K562 (cell line): Measurements from ENCODE around the gene SNU13. TPM values are rescaled to one million over a fixed set of nuclear protein-coding genes. Genes with fewer than 3 reads are reported as not detected.
A peak's percentile ranks its signal among the peaks of the same experiment; 100 is the strongest.

Source experiments
- DPF2 ChIP-seq: fragments of 450-650 bp; IDR thresholded peaks from 2 replicates; pipeline ENCODE4 v1.6.1; 2016
- FOXJ3 ChIP-seq: sonication (generic); formaldehyde crosslinking; IDR thresholded peaks from 2 replicates; pipeline ENCODE4 v1.4.0; 2020; ENCODE audit warnings: mild to moderate bottlenecking, missing genetic modification reagents
- HNRNPH1 ChIP-seq: fragments of 200-400 bp; formaldehyde crosslinking; optimal IDR thresholded peaks from 2 replicates; pipeline ENCODE3; 2017; ENCODE audit warnings: low read depth, mild to moderate bottlenecking, low read length, moderate library complexity
- HOXB6 ChIP-seq: fragments of 250-450 bp; sonication (Bioruptor Pico); IDR thresholded peaks from 2 replicates; pipeline ENCODE4 v1.5.1; 2022; ENCODE audit warnings: mild to moderate bottlenecking, borderline replicate concordance
- KAT2B ChIP-seq: IDR thresholded peaks from one replicate; pipeline ENCODE4 v1.6.1; 2012; ENCODE audit warnings: low read depth, mild to moderate bottlenecking, control low read depth, inconsistent platforms, low read length, moderate library complexity
- NR4A1 ChIP-seq, 2 experiments: fragments of 250-450 bp in 1 of 2; fragments of 450-650 bp in 1 of 2; sonication (Bioruptor Pico) in 1 of 2; IDR thresholded peaks; 2 replicates each; pipeline versions ENCODE4 v1.4.0 to v1.6.1; 2016 to 2020; ENCODE audit warnings: mild to moderate bottlenecking in 2 of 2, missing compliant biosample characterization in 1 of 2, missing genetic modification characterization in 1 of 2, moderate library complexity in 1 of 2
- PCBP2 ChIP-seq: fragments of 200-400 bp; formaldehyde crosslinking; IDR thresholded peaks from 2 replicates; pipeline ENCODE4 v1.6.1; 2018; ENCODE audit warnings: low read length, low read depth, mild to moderate bottlenecking, moderate library complexity; ENCODE audit not compliant: poor library complexity, severe bottlenecking
- PURB ChIP-seq: sonication (generic); formaldehyde crosslinking; IDR thresholded peaks from 2 replicates; pipeline ENCODE4 v1.9.0; 2021; ENCODE audit warnings: low read depth, mild to moderate bottlenecking, missing genetic modification reagents
- RAD51 ChIP-seq: fragments of 450-650 bp; IDR thresholded peaks from 2 replicates; pipeline ENCODE4 v1.7.1; 2016; ENCODE audit warnings: low read depth, mild to moderate bottlenecking, borderline replicate concordance
- SRSF3 ChIP-seq: fragments of 200-400 bp; formaldehyde crosslinking; IDR thresholded peaks from 2 replicates; pipeline ENCODE4 v1.6.1; 2016; ENCODE audit warnings: mild to moderate bottlenecking, low read length, moderate library complexity; ENCODE audit not compliant: insufficient read depth
- ZC3H4 ChIP-seq: sonication (generic); formaldehyde crosslinking; IDR thresholded peaks from 2 replicates; pipeline ENCODE4 v1.9.0; 2021; ENCODE audit warnings: missing genetic modification reagents, borderline replicate concordance
- ZFX ChIP-seq: sonication (generic); formaldehyde crosslinking; IDR thresholded peaks from 2 replicates; pipeline ENCODE4 v1.8.0; 2022; ENCODE audit warnings: mild to moderate bottlenecking, missing genetic modification reagents, moderate library complexity
- ZNF134 ChIP-seq: fragments of 250-450 bp; sonication (Bioruptor Pico); conservative IDR thresholded peaks from 2 replicates; pipeline ENCODE4 v1.4.0; 2020
- ZNF239 ChIP-seq: fragments of 250-450 bp; sonication (Bioruptor Pico); IDR thresholded peaks from 2 replicates; pipeline ENCODE4 v1.4.0; 2020; ENCODE audit warnings: mild to moderate bottlenecking
- ZNF253 ChIP-seq: fragments of 250-450 bp; sonication (Bioruptor Pico); conservative IDR thresholded peaks from 2 replicates; pipeline ENCODE4 v1.6.1; 2021; ENCODE audit warnings: mild to moderate bottlenecking
- ZNF316 ChIP-seq: fragments of 450-650 bp; IDR thresholded peaks from 2 replicates; pipeline ENCODE4 v1.6.1; 2016
- ZNF584 ChIP-seq: fragments of 200-800 bp; sonication (Bioruptor generic); IDR thresholded peaks from 2 replicates; pipeline ENCODE4 v1.6.1; 2016; ENCODE audit warnings: low read depth, mild to moderate bottlenecking, missing genetic modification characterization, missing compliant biosample characterization
- ZNF699 ChIP-seq: fragments of 250-450 bp; sonication (Bioruptor Pico); IDR thresholded peaks from 2 replicates; pipeline ENCODE4 v1.8.0; 2021; ENCODE audit warnings: mild to moderate bottlenecking, moderate library complexity; ENCODE audit not compliant: insufficient replicate concordance
- polyA plus RNA-seq, 8 experiments: library from polyadenylated mRNA; depleted of rRNA in 4 of 8; stranded (reverse) in 5 of 8; unstranded in 3 of 8; fragments of >200 nt; fragmentation: Nextera tagmentation in 2 of 8; fragmentation: Illumina TruSeq in 1 of 8; extraction: Ambion mirVana in 2 of 8; extraction: Trizol in 1 of 8; gene quantifications; 2 replicates each; pipeline versions ENCODE4 v1.2.1 to v1.2.3, GENCODE V29; 2011 to 2014; ENCODE audit warnings: inconsistent platforms in 1 of 8, missing spikeins in 1 of 8
- total RNA-seq, 7 experiments: library from RNA; depleted of rRNA in 6 of 7; stranded (reverse); fragments of >200 nt in 6 of 7; fragmentation: Illumina TruSeq in 2 of 7; extraction: Trizol in 2 of 7; gene quantifications; 2 replicates each; pipeline versions ENCODE4 v1.2.1 to v1.2.3, GENCODE V29; 2011 to 2021; ENCODE audit warnings: low replicate concordance in 1 of 7
- TF ChIP-seq, protein P1 (sequence below): fragments of 250-450 bp; sonication (Bioruptor Pico); IDR thresholded peaks from 2 replicates; pipeline ENCODE4 v1.4.0; 2020; ENCODE audit warnings: mild to moderate bottlenecking, moderate library complexity
- TF ChIP-seq, protein P2 (sequence below): fragments of 250-450 bp; sonication (Bioruptor Pico); IDR thresholded peaks from 2 replicates; pipeline ENCODE4 v1.8.0; 2021; ENCODE audit warnings: moderate library complexity, mild to moderate bottlenecking, inconsistent platforms
- TF ChIP-seq, protein P3 (sequence below), 2 experiments: fragments of 450-650 bp in 1 of 2; sonication (generic) in 1 of 2; formaldehyde crosslinking in 1 of 2; IDR thresholded peaks in 1 of 2; conservative IDR thresholded peaks in 1 of 2; 2 replicates each; pipeline versions ENCODE4 v1.6.1 to v1.8.1; 2016 to 2023; ENCODE audit warnings: mild to moderate bottlenecking in 2 of 2, moderate library complexity in 2 of 2, inconsistent platforms in 1 of 2, missing genetic modification reagents in 1 of 2
- TF ChIP-seq, protein P4 (sequence below): sonication (generic); formaldehyde crosslinking; IDR thresholded peaks from 2 replicates; pipeline ENCODE4 v1.8.1; 2023; ENCODE audit warnings: mild to moderate bottlenecking, missing genetic modification reagents

The SNU13 gene
- total and polyA plus RNA-seq, 9 of the 15 experiments (the other 6 are each of a cell fraction or from before 2014, with no cell fraction given), result 185 to 981 (median 283) TPM

DNA sequence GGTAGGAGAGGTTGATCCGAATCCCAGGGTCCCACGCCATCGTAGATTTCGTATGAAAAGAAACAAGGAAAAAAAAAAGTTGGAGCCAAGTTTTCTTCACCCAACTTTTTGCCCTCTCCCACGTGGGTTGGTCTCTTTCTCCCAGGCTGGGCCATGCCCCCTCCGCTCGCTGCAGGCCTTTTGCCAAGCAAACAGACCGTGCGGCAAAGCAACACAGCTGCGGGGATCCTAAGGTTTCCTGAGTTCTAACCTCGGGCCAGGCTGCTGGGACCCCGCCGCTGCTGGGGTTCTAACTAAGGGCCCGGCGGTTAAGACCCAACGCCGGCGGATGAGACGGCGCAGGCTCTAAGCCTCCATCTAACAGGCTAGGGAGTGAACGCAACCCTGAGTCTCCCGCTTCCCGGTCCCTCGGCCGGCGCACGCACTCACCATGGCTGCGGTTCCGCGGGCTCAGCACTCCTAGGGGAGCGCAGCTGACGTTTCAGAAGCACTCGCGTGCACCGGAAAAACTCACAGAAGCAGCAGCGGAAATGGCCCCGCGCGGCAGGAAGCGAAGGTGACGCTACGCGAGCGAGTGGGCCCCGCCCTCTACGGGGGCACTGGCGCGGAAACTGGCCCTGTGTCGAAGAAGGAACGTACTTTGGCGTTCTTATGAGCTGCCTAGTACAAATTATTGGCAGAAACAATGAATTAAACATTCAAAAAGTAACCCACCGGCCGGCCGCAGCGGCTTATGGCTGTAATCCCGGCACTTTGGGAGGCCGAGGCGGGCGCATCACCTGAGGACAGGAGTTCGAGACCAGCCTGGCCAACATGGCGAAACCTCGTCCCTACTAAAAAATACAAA is at the start of gene SNU13 (continued):
- TF ChIP-seq, protein P1, sequence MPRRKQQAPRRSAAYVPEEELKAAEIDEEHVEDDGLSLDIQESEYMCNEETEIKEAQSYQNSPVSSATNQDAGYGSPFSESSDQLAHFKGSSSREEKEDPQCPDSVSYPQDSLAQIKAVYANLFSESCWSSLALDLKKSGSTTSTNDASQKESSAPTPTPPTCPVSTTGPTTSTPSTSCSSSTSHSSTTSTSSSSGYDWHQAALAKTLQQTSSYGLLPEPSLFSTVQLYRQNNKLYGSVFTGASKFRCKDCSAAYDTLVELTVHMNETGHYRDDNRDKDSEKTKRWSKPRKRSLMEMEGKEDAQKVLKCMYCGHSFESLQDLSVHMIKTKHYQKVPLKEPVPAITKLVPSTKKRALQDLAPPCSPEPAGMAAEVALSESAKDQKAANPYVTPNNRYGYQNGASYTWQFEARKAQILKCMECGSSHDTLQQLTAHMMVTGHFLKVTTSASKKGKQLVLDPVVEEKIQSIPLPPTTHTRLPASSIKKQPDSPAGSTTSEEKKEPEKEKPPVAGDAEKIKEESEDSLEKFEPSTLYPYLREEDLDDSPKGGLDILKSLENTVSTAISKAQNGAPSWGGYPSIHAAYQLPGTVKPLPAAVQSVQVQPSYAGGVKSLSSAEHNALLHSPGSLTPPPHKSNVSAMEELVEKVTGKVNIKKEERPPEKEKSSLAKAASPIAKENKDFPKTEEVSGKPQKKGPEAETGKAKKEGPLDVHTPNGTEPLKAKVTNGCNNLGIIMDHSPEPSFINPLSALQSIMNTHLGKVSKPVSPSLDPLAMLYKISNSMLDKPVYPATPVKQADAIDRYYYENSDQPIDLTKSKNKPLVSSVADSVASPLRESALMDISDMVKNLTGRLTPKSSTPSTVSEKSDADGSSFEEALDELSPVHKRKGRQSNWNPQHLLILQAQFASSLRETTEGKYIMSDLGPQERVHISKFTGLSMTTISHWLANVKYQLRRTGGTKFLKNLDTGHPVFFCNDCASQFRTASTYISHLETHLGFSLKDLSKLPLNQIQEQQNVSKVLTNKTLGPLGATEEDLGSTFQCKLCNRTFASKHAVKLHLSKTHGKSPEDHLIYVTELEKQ (CRISPR knock-in tag), result no peak
- TF ChIP-seq ZC3H4 (CRISPR knock-in tag) (no peak), RAD51 (no peak), ZNF699 (CRISPR knock-in tag) (no peak), KAT2B (no peak), PURB (CRISPR knock-in tag) (no peak), DPF2 (no peak), HOXB6 (CRISPR knock-in tag) (no peak), ZNF253 (CRISPR knock-in tag) (no peak), ZNF239 (CRISPR knock-in tag) (no peak), SRSF3 (no peak), NR4A1 (CRISPR knock-in tag; IDR thresholded peaks at IDR 0.05) (no peak), NR4A1 (tag; IDR thresholded peaks at IDR 0.05) (no peak), FOXJ3 (CRISPR knock-in tag) (no peak), HNRNPH1 (no peak), ZNF316 (peak; percentile 68), ZFX (CRISPR knock-in tag) (peak; percentile 90), ZNF134 (CRISPR knock-in tag) (no peak), ZNF584 (CRISPR knock-in tag) (no peak), PCBP2 (no peak)
- TF ChIP-seq, protein P2, sequence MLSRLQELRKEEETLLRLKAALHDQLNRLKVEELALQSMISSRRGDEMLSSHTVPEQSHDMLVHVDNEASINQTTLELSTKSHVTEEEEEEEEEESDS (CRISPR knock-in tag), result no peak
- TF ChIP-seq, protein P3, sequence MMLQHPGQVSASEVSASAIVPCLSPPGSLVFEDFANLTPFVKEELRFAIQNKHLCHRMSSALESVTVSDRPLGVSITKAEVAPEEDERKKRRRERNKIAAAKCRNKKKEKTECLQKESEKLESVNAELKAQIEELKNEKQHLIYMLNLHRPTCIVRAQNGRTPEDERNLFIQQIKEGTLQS (IDR thresholded peaks at IDR 0.05), result no peak
- TF ChIP-seq, protein P3 (CRISPR knock-in tag; conservative IDR thresholded peaks at IDR 0.05), result no peak
- TF ChIP-seq, protein P4, sequence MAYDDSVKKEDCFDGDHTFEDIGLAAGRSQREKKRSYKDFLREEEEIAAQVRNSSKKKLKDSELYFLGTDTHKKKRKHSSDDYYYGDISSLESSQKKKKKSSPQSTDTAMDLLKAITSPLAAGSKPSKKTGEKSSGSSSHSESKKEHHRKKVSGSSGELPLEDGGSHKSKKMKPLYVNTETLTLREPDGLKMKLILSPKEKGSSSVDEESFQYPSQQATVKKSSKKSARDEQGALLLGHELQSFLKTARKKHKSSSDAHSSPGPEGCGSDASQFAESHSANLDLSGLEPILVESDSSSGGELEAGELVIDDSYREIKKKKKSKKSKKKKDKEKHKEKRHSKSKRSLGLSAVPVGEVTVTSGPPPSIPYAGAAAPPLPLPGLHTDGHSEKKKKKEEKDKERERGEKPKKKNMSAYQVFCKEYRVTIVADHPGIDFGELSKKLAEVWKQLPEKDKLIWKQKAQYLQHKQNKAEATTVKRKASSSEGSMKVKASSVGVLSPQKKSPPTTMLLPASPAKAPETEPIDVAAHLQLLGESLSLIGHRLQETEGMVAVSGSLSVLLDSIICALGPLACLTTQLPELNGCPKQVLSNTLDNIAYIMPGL (CRISPR knock-in tag), result no peak
